Activated CD4-positive, alpha-beta memory T cell treated with anti-CD3 and anti-CD28 coated beads, Interleukin-2, amount 10 ng/mL, durations not matched to agents 7 days and 5 days (primary cell): ENCODE measurements around the gene ADRM1. TPM values are rescaled to one million over a fixed set of nuclear protein-coding genes. Genes with fewer than 3 reads are reported as not detected.

ENCODE experiments used
- CTCF ChIA-PET: fragments of 350-600 bp; sonication (Branson Sonifier 250); formaldehyde crosslinking; loops from one replicate; lab custom pipeline; 2021; ENCODE audit warnings: antibody characterized with exemption, inconsistent platforms; lab: Charles Lee
- POLR2A ChIA-PET: fragments of 350-600 bp; sonication (Branson Sonifier 250); formaldehyde crosslinking; loops from one replicate; lab custom pipeline; 2021; ENCODE audit warnings: antibody characterized with exemption; lab: Charles Lee
- DNase-seq: peaks from one replicate; pipeline ENCODE4 v3.0.0-alpha.2; 2020
- H3K27ac Mint-ChIP-seq: one replicate; pipeline ENCODE4 v1.8.0; 2021; ENCODE audit warnings: mild to moderate bottlenecking, mixed read lengths
- H3K27me3 Mint-ChIP-seq: one replicate; pipeline ENCODE4 v1.8.0; 2021; ENCODE audit warnings: mixed read lengths
- H3K36me3 Mint-ChIP-seq: one replicate; pipeline ENCODE4 v1.8.0; 2021; ENCODE audit warnings: low read depth, mixed read lengths
- H3K4me1 Mint-ChIP-seq: one replicate; pipeline ENCODE4 v1.8.0; 2021; ENCODE audit warnings: mixed read lengths
- H3K4me3 Mint-ChIP-seq: one replicate; pipeline ENCODE4 v1.8.0; 2021; ENCODE audit warnings: mild to moderate bottlenecking, mixed read lengths
- H3K9me3 Mint-ChIP-seq: one replicate; pipeline ENCODE4 v1.8.0; 2021; ENCODE audit warnings: mixed read lengths
- total RNA-seq, 2 experiments: library from RNA; stranded (reverse); gene quantifications; one replicate each; pipeline ENCODE4 v1.2.3, GENCODE V29; 2021

Gene ADRM1
- total RNA-seq, 2 experiments from 2014 or later: 90.1 to 91.0 TPM

DNA sequence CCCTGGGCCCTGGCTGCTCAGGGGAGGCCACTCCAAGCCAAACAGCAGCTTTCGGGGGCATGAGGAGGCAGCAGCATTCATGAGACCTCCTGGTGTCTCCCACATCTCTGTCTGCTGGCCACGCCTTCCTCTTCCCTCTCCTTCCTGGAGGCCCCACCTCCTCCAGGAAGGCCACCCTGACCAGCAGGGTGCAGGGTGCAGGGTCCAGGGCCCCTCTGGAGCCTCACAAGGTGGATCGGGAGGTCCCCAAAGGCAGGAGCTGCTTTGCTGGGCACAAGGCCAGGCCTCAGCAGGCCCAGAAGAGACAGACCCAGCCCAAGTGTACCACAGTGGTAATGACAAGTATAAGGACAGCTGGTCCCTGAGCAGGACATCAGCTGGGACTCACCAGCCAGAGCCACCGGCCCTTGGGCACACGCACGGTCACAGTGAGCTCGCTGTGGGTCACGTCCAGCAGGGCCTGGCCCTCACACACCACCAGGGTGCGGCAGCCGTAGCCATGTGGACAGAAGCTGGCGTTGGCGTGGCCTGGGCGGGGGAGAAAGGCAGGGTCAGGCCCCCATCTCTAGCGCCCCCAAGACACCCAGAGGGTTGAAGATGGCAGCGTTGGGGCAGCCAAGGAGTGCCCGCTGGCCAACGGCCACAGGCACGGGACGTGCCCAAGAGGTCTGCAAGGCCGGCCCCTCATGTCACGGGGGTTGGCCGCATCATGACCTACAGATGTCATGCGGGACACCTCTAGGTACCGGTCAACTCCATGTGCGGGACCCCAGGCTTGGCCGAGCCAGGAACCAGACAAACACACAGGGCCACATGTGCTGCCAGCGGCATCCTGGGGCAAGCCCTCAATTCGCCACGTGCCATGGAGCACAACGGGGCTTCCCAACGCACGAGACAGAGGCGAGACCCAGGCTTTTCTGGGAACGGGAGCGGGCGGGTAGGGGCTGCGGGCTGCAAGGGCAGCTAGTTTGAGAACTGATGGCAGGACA lies 26.9 kb downstream of the ADRM1 start:
- Mint-ChIP-seq H3K27ac (no peak overlapping the region), H3K27me3 (no peaks in the 10 kb centered on the region), H3K9me3 (no peaks in the 10 kb centered on the region), H3K4me3 (no peak overlapping the region), H3K36me3 (no peaks in the 10 kb centered on the region), H3K4me1 (no peaks in the 10 kb centered on the region)
- ChIA-PET CTCF (no interaction called here), POLR2A (no interaction called here)
- DNase-seq: no peak

GRCh38 chr20:62330576-62331317 lies 27.9 kb downstream of the ADRM1 start:
- DNase-seq: no peak
- CTCF ChIA-PET: no interaction called here
- Mint-ChIP-seq H3K27me3 (no peaks in the 10 kb centered on the region), H3K9me3 (no peaks in the 10 kb centered on the region), H3K36me3 (no peaks in the 10 kb centered on the region), H3K4me1 (no peaks in the 10 kb centered on the region), H3K4me3 (no peak overlapping the region), H3K27ac (no peak overlapping the region)
- POLR2A ChIA-PET: no interaction called here

GRCh38 chr20:62331347-62331746 lies 28.6 kb downstream of the ADRM1 start:
- no peaks in the 10 kb centered on the region for H3K27me3 Mint-ChIP-seq
- no peak for DNase-seq
- ChIA-PET POLR2A (no interaction called here), CTCF (no interaction called here)
- H3K27ac Mint-ChIP-seq: no peak overlapping the region
- H3K4me3 Mint-ChIP-seq: no peak overlapping the region
- no peaks in the 10 kb centered on the region for H3K36me3 Mint-ChIP-seq
- H3K4me1 Mint-ChIP-seq: no peaks in the 10 kb centered on the region
- H3K9me3 Mint-ChIP-seq: no peaks in the 10 kb centered on the region

DNA sequence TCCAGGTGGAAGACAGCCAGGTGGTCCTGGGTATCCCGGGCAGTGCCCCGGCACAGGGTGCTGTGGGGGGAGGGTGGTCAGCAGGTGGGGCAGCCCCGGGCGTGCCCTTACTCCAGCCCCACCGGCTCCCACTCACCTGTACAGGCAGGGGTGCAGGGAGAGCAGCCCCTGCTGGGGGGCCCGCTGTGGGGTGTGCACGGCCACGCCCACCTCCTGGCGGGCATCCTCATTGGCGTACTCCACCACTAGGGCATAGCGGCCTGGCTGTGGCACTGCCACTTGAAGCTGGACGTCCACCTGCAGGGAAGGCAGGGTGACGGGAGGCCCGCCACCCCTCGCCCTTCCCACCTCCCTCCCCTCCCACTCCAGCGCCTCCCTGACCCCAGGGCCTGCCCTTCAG lies 29.6 kb downstream of the ADRM1 start:
- Mint-ChIP-seq H3K4me1 (no peaks in the 10 kb centered on the region), H3K36me3 (no peaks in the 10 kb centered on the region), H3K4me3 (no peak overlapping the region), H3K27me3 (no peaks in the 10 kb centered on the region), H3K9me3 (no peaks in the 10 kb centered on the region), H3K27ac (no peak overlapping the region)
- ChIA-PET POLR2A (no interaction called here), CTCF (no interaction called here)
- DNase-seq: no peak

DNA sequence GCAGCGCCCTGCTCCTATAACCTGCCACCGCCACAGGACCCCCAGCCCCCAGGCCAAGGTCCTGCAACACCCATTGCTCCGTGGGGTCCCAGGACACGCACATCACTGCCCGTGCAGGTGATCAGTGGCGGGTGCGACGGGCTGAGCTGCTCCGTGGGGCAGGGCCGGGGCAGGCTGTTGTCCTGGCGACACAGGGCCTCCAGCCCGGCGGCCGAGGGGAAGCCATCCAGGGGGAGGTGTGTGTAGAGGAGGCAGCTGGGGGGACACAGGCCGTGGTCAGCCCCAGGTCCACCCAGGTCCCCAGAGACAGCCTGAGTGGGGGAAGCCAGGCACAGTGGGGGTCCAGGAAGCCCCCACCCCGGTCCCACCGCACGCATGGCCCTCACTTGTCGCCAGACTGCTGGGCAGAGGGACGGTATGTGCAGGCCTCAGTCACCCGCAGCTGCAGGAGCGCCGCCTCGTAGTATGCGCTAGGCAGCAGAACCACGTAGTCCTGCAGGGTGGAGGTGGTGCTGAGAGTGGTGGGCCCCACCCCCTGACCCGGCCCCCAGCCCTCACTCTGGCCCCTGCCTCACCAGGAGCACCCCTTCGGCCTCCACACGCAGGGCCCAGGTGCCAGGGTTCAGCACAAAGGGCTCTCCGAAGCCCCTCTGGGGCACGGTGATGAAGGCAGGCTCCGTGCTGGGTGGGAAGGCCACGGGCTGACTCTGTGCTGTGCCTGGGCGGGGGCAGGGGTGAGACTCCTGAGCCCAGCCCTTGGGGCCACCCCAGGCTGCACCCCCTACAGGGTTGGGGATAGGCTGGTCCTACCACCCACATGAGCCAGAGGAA lies 30.4 kb downstream of the ADRM1 start:
- no peaks in the 10 kb centered on the region for H3K36me3 Mint-ChIP-seq
- ChIA-PET POLR2A (no interaction called here), CTCF (no interaction called here)
- no peaks in the 10 kb centered on the region for H3K27me3 Mint-ChIP-seq
- no peaks in the 10 kb centered on the region for H3K9me3 Mint-ChIP-seq
- DNase-seq: no peak
- H3K4me3 Mint-ChIP-seq: no peak overlapping the region
- no peaks in the 10 kb centered on the region for H3K4me1 Mint-ChIP-seq
- H3K27ac Mint-ChIP-seq: no peak overlapping the region

DNA sequence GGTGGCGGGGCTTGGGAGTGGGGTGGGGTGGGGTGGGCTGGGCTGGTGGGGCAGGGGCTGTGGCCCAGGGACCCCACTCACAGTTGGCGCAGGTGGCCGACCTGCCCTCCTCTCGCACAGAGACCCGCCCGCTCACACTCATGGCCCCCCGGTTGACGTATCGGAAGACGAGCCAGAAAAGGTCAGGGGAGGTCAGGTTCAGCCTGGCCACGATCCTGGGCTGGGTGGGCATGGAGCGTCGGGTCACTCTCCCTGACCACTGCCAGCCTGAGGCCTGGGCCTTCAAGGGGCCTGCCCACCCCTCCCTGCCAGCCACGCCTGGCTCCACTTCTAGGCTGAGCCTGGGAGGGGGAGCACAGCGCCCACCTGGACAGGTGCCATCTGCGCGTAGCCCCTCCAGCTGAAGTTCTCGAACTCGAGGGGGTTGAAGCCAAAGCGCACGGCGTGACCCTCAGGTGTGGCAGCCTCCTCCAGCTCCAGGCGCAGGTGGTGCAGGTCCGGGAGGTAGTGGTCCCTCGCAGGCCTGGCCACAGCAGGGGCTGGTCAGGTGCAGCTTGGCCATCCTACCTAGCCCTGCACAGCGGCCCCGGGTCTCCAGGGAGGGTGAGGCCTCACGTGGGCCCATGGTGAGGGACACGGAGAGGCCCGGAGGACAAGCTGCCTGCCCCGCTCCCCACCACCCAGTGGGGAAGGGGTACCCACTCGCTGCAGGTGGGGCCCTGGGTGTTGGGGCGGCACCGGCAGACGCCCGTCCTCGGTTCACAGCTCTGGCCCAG lies 31.2 kb downstream of the ADRM1 start:
- ChIA-PET POLR2A (no interaction called here), CTCF (no interaction called here)
- Mint-ChIP-seq H3K4me3 (no peak overlapping the region), H3K9me3 (no peaks in the 10 kb centered on the region), H3K27ac (no peak overlapping the region), H3K27me3 (no peaks in the 10 kb centered on the region), H3K36me3 (no peaks in the 10 kb centered on the region), H3K4me1 (no peaks in the 10 kb centered on the region)
- no peak for DNase-seq

DNA sequence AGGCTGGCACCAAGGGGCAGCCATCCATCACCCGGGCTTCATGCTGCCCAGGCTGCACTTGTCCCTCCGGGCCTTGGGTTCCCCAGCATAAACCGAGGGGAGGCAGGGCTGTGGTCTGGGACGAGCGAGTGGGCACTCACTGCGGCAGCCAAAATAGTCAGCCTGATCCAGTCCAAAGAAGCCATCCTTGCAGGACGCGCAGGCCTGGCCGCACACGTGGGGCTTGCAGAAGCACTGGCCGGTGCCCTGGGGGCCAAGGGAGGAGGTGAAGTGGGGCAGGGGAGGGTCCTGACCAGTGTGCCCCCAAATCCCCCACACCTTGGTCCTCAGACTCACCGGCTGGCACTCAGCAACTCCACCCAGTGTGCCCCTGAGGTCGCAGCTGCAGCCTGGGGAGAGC lies 32.1 kb downstream of the ADRM1 start:
- Mint-ChIP-seq H3K27me3 (peaks cover 5% of the 10 kb centered on the region), H3K4me1 (no peaks in the 10 kb centered on the region), H3K27ac (no peak overlapping the region), H3K36me3 (no peaks in the 10 kb centered on the region), H3K9me3 (no peaks in the 10 kb centered on the region), H3K4me3 (no peak overlapping the region)
- CTCF ChIA-PET: no interaction called here
- DNase-seq: no peak
- POLR2A ChIA-PET: no interaction called here

DNA sequence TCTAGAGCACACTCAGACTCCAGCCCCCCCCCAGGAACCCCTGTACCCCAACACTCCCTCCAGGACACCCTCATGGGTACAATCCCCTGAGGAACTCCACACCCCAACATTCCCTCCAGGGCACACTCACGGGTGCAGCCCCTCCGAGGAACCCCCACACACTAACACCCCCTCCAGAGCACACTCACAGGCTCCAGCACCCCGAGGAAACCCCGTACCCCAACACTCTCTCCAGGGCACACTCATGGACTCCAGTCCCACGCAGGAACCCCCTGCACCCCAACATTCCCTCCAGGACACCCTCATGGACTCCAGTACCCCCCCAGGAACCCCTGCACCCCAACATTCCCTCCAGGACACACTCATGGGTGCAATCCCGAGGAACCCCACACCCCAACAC lies 32.7 kb downstream of the ADRM1 start:
- H3K27me3 Mint-ChIP-seq: peaks cover 7% of the 10 kb centered on the region
- no peak for DNase-seq
- no peak overlapping the region for H3K4me3 Mint-ChIP-seq
- H3K4me1 Mint-ChIP-seq: no peaks in the 10 kb centered on the region
- H3K9me3 Mint-ChIP-seq: no peaks in the 10 kb centered on the region
- H3K27ac Mint-ChIP-seq: no peak overlapping the region
- POLR2A ChIA-PET: no interaction called here
- CTCF ChIA-PET: no interaction called here
- H3K36me3 Mint-ChIP-seq: no peaks in the 10 kb centered on the region

- ChIA-PET POLR2A (no interaction called here), CTCF (no interaction called here)
- Mint-ChIP-seq H3K9me3 (no peaks in the 10 kb centered on the region), H3K36me3 (no peaks in the 10 kb centered on the region), H3K4me1 (no peaks in the 10 kb centered on the region), H3K4me3 (no peak overlapping the region), H3K27me3 (peaks cover 7% of the 10 kb centered on the region), H3K27ac (no peak overlapping the region)
- no peak for DNase-seq
Measured at GRCh38 chr20:62336329-62336728, 33.5 kb downstream of the ADRM1 start.

GRCh38 chr20:62336775-62337557 lies 34.2 kb downstream of the ADRM1 start:
- Mint-ChIP-seq H3K27me3 (peaks cover 7% of the 10 kb centered on the region), H3K9me3 (no peaks in the 10 kb centered on the region), H3K36me3 (no peaks in the 10 kb centered on the region), H3K4me1 (no peaks in the 10 kb centered on the region), H3K27ac (no peak overlapping the region), H3K4me3 (no peak overlapping the region)
- POLR2A ChIA-PET: no interaction called here
- no peak for DNase-seq
- CTCF ChIA-PET: no interaction called here

DNA sequence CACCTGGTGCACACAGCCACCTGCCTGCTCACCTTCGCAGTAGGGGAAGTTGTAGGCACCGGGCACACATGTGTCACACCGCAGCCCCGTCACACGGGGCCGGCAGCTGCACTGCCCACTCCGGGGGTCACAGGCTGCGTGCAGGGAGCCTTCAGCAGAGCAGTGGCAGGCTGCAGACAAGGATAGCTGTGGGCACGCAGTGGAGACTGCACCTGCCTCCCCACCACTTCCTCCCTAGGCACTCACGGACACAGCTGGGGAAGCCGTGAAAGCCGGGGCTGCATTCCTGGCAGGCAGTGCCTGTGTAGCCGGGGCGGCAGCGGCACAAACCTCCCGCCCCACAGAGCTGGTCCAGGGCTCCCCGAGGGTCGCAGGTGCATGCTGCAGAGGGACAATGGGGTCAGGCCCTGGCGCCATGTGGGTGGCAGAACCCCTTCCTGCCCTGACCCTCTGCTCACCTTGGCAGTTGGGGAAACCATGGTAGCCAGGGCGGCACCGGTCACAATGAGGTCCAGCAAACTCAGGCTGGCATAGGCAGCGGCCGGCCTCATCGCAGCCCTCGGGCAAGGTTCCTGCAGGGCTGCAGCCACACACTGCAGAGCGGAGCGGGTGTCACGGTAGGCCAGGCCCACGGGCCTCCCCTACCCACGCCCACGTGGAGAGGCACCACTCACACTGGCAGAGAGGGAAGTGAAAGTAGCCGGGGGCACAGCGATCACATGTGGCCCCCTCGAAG lies 34.9 kb downstream of the ADRM1 start:
- POLR2A ChIA-PET: no interaction called here
- DNase-seq: no peak
- Mint-ChIP-seq H3K9me3 (no peaks in the 10 kb centered on the region), H3K4me3 (no peak overlapping the region), H3K27me3 (peaks cover 7% of the 10 kb centered on the region), H3K36me3 (no peaks in the 10 kb centered on the region), H3K27ac (no peak overlapping the region), H3K4me1 (no peaks in the 10 kb centered on the region)
- CTCF ChIA-PET: no interaction called here
